K562 treated with DMSO at 1 percent for 4 hours (cell line): Measurements from ENCODE around the gene PIK3R3. TPM values are rescaled to one million over a fixed set of nuclear protein-coding genes. Genes with fewer than 3 reads are reported as not detected.

Experiments
- total RNA-seq: library from RNA; unstranded; fragments of 300-600 nt; gene quantifications from 2 replicates; pipeline ENCODE4 v1.2.3, GENCODE V29; 2022; ENCODE audit not compliant: insufficient read depth

Gene PIK3R3
- total RNA-seq: 5.2 and 7.7 TPM in 2 replicates

GRCh38 chr1:46132529-46133180, at the start of gene PIK3R3:
TSS of gene PIK3R3 (minus strand) at chr1:46132629. CDS start at chr1:46131952, 677 bp downstream.

GRCh38 chr1:46176211-46176865, 43.9 kb upstream of the PIK3R3 start, which contains the start of gene P3R3URF:
TSS of gene P3R3URF (minus strand) at chr1:46176488. CDS start at chr1:46176471, 17 bp downstream.

GRCh38 chr1:46174448-46175231, 42.2 kb upstream of the PIK3R3 start, which contains the start of gene TSPAN1:
TSS of gene TSPAN1 (plus strand) at chr1:46175087. CDS start at chr1:46181108, 6,021 bp downstream.

Other genes starting within 250 kb of the PIK3R3 start
- not detected in 2 replicates for gene TSPAN1, start 42.5 kb upstream of the PIK3R3 start, total RNA-seq
- not detected in 2 replicates for gene P3R3URF, start 43.9 kb upstream of the PIK3R3 start, total RNA-seq
- gene POMGNT1, start 65.8 kb upstream of the PIK3R3 start, total RNA-seq: 30.6 and 35.1 TPM in 2 replicates
- gene LURAP1, start 70.7 kb upstream of the PIK3R3 start, total RNA-seq: 0.92 TPM in 1 of 2 replicates, not detected in the other
- 24.7 and 32.2 TPM in 2 replicates for gene RAD54L, start 115.1 kb upstream of the PIK3R3 start, total RNA-seq
- 58.0 and 63.0 TPM in 2 replicates for gene LRRC41, start 171.0 kb upstream of the PIK3R3 start, total RNA-seq
- 1,523 and 1,561 TPM in 2 replicates for gene UQCRH, start 171.1 kb upstream of the PIK3R3 start, total RNA-seq
- 44.1 and 45.7 TPM in 2 replicates for gene NSUN4, start 208.2 kb upstream of the PIK3R3 start, total RNA-seq